ENCODE results near the gene CTNNAL1.

DNA sequence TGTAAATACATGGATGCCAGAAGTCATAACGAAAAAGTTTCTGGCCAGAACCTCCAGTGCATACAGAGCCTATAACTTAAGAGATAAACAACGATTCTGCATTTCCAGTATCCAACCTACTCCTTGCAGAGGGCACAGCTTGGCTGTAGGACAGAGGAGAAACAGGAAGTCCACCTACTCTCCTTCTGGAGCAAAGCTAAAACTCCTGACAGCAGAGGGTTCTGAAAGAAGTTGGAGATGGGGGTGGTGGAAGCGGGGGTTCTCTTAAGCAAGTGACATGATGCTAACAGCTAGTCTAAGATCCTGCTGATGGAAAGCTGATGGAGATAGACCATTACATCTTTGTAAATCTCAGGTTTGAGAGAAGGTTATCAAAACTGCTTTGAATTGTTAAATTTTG is 35.5 kb upstream of the CTNNAL1 start:
- TF ChIP-seq, protein P1, sequence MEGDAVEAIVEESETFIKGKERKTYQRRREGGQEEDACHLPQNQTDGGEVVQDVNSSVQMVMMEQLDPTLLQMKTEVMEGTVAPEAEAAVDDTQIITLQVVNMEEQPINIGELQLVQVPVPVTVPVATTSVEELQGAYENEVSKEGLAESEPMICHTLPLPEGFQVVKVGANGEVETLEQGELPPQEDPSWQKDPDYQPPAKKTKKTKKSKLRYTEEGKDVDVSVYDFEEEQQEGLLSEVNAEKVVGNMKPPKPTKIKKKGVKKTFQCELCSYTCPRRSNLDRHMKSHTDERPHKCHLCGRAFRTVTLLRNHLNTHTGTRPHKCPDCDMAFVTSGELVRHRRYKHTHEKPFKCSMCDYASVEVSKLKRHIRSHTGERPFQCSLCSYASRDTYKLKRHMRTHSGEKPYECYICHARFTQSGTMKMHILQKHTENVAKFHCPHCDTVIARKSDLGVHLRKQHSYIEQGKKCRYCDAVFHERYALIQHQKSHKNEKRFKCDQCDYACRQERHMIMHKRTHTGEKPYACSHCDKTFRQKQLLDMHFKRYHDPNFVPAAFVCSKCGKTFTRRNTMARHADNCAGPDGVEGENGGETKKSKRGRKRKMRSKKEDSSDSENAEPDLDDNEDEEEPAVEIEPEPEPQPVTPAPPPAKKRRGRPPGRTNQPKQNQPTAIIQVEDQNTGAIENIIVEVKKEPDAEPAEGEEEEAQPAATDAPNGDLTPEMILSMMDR (IDR thresholded peaks at IDR 0.05), result no peak
- no peak for TF ChIP-seq POLR2AphosphoS5 (IDR thresholded peaks at IDR 0.05)
- no peak for TF ChIP-seq POLR2A (IDR thresholded peaks at IDR 0.05)
